Kidney epithelial cell (primary cell): ENCODE measurements around the gene CYTIP. TPM values are rescaled to one million over a fixed set of nuclear protein-coding genes. Genes with fewer than 3 reads are reported as not detected.

Source experiments
- DNase-seq: peaks from one replicate; pipeline ENCODE4 v3.0.0-alpha.2; 2010; ENCODE audit warnings: low read depth
- H3K27me3 ChIP-seq: 2 replicates; pipeline ENCODE4 v1.6.0; 2011; ENCODE audit warnings: low read length; ENCODE audit not compliant: control insufficient read depth, insufficient read depth
- H3K36me3 ChIP-seq: 2 replicates; pipeline ENCODE4 v1.5.1; 2011; ENCODE audit warnings: low read length; ENCODE audit not compliant: control insufficient read depth, insufficient read depth
- H3K4me3 ChIP-seq: 2 replicates; pipeline ENCODE4 v1.5.1; 2011; ENCODE audit warnings: low read depth, mild to moderate bottlenecking, control low read depth, low read length
- total RNA-seq: library from RNA; depleted of rRNA; stranded (reverse); fragments of >200 nt; gene quantifications from 2 replicates; pipeline ENCODE4 v1.2.3, GENCODE V29; 2015
- TF ChIP-seq, protein P1 (sequence below): IDR thresholded peaks from 2 replicates; pipeline ENCODE4 v1.5.1; 2011; ENCODE audit warnings: mild to moderate bottlenecking, moderate library complexity, low read length, control low read depth, inconsistent platforms; ENCODE audit not compliant: insufficient read depth, poor library complexity, severe bottlenecking

The CYTIP gene
- total RNA-seq, 1 donor from 2014 or later, result 0.04 TPM

DNA sequence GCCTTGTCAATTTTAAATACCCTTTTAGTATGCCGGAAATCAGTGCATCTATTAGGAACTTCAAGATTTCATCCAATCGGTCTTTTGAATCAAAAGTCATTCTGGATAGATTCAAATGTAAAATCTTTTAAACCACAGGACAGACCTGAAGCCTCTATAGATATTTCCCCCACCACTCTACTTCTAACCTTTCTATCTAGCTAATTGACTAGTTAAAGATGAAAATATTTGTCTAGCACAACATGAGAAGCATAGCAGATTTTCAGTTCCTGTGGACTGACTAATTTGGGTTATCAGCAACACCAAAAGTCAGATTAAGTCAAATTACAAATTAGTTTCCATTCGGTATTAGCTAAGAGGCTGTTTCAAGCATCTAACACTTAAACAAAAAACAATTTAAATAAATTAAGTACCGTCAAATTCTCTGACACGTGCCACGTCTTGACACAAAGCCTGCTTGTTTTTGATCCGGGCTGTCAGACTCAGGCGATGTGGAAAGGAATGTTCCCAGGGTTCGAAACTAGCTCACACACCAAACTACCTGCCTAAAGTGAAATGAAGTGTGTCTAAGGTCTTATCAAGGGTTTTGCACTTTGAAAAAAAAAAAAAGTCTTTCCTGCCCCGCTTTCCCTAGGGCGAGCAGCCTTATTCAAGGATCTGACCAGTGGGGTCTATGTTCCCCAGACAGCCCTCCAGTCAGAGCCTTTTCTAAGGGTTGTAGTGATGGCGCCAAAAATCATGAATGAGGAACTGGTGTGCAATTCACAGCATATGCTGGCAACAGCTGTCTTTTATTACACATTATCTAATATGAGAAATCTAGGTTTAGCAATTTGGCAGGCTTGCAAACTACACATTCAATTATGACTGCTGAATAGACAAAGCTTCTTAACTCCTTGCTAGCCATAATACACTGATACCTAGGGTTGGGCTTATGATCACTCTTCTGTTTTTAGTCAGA is 4.7 kb downstream of the CYTIP start:
- TF ChIP-seq, protein P1, sequence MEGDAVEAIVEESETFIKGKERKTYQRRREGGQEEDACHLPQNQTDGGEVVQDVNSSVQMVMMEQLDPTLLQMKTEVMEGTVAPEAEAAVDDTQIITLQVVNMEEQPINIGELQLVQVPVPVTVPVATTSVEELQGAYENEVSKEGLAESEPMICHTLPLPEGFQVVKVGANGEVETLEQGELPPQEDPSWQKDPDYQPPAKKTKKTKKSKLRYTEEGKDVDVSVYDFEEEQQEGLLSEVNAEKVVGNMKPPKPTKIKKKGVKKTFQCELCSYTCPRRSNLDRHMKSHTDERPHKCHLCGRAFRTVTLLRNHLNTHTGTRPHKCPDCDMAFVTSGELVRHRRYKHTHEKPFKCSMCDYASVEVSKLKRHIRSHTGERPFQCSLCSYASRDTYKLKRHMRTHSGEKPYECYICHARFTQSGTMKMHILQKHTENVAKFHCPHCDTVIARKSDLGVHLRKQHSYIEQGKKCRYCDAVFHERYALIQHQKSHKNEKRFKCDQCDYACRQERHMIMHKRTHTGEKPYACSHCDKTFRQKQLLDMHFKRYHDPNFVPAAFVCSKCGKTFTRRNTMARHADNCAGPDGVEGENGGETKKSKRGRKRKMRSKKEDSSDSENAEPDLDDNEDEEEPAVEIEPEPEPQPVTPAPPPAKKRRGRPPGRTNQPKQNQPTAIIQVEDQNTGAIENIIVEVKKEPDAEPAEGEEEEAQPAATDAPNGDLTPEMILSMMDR, result no peak
- Histone ChIP-seq H3K4me3 (no peak overlapping the region), H3K36me3 (no peaks in the 10 kb centered on the region), H3K27me3 (no peaks in the 10 kb centered on the region)
- DNase-seq, result no peak

DNA sequence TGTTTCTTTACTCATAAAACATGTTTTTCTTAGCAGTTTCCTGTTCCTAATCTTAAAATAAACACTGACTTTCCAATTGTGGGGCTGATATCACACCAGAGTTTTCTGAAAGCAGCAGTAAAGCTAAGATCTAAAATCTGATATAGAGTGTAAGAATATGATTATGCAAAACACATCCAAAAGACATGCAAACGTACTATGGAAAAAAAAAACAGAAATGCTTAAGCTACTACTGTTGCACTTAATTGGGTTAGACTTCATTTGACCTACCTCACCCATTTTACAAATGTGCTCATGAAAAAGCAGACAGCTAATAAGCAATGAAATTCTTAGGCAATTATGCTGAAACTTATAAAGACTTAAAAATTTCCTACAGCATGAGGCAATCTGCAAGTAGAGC is 10.5 kb downstream of the CYTIP start:
- H3K4me3 ChIP-seq, result no peak overlapping the region
- TF ChIP-seq, protein P1, result no peak
- DNase-seq, result no peak
- no peaks in the 10 kb centered on the region for H3K36me3 ChIP-seq
- no peaks in the 10 kb centered on the region for H3K27me3 ChIP-seq

DNA sequence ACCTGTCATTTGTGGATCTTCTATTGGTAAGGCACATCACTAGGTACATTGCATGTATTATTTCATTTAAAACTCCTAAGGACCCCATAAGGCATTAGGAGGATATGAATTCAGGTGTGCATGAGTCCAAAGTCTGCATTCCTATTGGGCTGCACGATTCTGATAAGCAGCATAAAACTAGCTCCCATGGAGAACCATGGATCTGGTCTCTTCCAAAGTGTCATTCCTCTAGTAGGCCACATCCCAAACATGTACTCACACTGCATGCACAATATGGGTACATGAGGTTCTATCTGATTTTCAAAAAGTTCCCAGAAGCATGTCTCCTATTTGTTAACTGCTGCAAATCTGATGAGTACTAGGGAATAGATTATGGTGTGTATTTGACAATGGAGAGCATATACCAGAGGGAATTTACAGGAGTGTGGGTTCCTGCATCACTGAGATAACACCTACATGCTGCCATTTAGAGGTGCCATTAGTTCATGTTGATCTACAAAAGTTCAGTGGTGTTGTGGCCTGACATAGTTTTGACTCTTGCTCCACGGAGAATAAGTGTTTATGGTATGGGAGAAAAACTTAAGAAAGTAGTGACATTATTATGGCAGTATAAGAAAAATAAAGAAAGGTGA is 11.3 kb downstream of the CYTIP start:
- DNase-seq, result no peak
- H3K36me3 ChIP-seq, result no peaks in the 10 kb centered on the region
- TF ChIP-seq, protein P1, result no peak
- no peaks in the 10 kb centered on the region for H3K27me3 ChIP-seq
- H3K4me3 ChIP-seq, result no peak overlapping the region

DNA sequence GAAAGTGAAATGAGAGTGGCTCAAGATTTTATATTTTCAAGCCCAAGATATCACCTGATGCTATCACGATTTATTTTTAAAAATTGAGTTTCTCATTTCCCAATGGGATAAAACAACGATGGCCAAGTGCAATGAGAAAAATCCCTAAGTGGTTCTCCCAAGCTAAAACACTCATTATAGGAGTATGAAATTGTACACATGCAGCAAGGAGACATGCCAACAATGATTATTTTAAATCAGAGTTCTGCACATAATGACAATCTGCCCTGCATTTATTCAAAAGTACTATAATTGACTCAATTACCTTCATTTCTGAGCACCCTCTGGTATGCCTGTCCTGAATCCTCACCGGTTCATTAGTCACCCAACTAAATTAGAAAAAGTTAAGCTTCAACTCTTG is 12.7 kb downstream of the CYTIP start:
- Histone ChIP-seq H3K27me3 (no peaks in the 10 kb centered on the region), H3K4me3 (no peak overlapping the region), H3K36me3 (no peaks in the 10 kb centered on the region)
- TF ChIP-seq, protein P1, result no peak
- no peak for DNase-seq

DNA sequence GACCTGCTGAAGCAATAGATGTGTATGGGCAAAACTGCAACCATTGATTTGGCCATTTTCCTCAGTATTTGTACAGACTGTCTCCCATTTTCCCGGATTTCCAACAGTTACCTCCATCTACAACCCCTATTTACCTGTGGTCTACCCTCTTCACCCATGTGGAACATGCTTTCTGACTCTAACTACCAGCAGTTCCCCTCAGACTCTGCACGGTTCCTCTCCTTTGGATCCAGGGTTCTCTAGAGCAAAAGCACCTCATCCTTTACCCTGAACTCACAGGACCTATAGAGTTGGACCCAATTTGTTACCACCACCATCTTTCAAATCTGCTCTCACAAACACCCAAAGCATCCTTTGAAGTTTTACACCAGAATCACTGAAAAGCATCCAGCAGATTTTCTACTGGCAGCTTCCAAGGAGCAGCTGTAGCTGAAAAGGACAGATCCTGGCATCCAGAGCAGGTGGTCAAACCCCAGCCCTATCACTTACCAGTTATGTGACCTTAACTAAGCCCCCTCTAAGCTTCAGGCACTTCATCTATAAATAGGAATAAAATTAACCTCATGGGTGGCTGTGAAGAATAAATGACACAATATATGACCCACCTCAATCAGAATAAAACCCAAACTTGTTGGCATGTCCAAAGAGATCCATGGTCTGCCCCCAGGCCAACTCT is 15.3 kb downstream of the CYTIP start:
- TF ChIP-seq, protein P1, result no peak
- Histone ChIP-seq H3K36me3 (no peaks in the 10 kb centered on the region), H3K27me3 (no peaks in the 10 kb centered on the region), H3K4me3 (no peak overlapping the region)
- no peak for DNase-seq
